ENCODE measurements around the gene MPZL2.
A peak's percentile ranks its signal among the peaks of the same experiment; 100 is the strongest.
"Not testable (repeated sequence)": the region's sequence is repeated elsewhere in the genome, so short reads cannot be mapped to it uniquely, and the experiment has no call there.

Gene MPZL2

DNA sequence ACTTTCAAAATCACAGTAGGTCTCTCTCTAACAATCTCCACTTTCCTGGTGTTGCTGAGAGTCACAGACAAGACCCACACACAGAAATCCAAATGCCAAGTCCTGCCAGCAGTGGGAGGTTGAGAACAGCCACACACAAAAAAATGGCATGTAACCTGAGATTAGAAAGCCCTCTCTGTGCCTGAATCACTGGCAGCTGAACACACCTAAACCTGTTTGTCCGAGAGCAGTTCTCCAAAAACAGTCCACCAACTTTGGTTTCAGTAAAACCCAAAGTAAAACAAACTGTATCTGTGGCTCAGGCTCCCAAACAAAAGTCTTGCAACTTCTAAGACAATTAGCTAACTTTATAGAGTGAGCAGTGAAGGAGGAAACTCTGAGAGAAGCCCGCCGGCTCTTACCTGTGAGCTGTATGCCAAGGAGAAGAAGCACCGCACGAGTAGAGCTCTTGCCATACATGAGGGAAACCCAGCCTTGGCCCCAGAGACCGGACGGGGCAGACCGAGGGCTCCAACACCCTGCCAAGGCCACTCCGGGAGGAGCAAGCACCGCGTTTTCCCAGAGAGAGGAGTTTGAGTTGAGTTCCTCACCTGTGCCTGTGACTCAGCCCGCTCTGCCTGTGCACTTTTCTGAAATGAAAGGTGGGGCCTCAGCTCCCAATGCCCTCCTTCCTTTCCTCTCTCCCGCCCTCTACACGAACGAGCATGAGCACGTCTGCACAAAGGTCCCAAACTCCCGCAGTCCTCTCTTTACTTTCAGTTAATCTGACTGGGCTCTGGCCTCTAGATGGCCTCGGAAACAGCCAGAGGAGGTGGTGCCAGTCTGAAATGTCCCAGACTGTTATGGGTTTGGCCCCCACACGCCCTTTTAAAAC, at the start of gene MPZL2:
Gene MPZL2 (minus strand): TSS at position 603 of the 874 bp plus-strand sequence. CDS start 144 bp downstream, at position 459.
- DNase-seq (ENCODE audit: low read depth in 1 of 2, low spot score in 1 of 2): no peak

DNA sequence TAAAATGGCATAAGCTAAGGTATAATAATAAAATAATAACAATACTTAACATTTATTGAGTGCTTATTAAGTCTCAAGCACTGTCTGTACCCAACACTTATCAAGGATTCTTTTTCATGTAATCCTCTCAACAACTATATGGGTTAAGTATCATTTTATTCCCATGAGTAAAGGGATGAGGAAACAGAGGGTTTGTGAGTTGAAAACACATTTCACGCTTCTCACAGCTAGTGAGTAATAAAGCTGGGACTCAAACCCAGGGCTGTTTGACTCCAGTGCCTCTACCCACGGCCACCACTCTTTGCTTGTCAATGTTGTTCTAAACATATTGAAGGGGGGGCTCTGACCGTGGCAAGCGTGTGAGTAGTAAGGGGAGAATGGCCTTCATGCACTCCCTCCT, 49.1 kb upstream of the MPZL2 start:
- DNase-seq (ENCODE audit: low read depth in 1 of 2, low spot score in 1 of 2): no peak

- DNase-seq (ENCODE audit: low read depth in 1 of 2, low spot score in 1 of 2): no peak
Measured at GRCh38 chr11:118312328-118312727, 48.2 kb upstream of the MPZL2 start.

DNA sequence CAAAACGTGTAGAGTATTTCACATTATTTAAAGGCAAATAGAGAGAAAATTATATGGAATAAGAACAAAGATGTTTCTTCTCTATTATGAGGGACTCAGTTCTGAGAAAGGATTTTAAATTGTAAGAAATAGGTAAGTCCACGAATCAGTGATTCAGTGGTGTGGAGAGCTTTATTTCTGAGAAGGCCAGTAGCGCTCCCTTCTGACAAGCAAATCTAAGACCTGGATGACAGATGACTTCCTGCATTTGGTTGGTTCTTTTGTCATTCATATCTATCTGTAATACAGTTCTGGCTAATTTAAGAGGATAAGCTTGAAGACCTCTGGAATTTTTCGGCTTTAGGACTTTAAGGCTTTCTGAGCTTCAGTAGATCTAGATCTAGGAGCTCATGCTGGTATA, 47.4 kb upstream of the MPZL2 start:
- no peak for DNase-seq (ENCODE audit: low read depth in 1 of 2, low spot score in 1 of 2)

GRCh38 chr11:118310781-118311485, 46.8 kb upstream of the MPZL2 start:
- DNase-seq (ENCODE audit: low read depth in 1 of 2, low spot score in 1 of 2): no peak

GRCh38 chr11:118310271-118310670, 46.2 kb upstream of the MPZL2 start:
- DNase-seq (ENCODE audit: low read depth in 1 of 2, low spot score in 1 of 2): no peak

DNA sequence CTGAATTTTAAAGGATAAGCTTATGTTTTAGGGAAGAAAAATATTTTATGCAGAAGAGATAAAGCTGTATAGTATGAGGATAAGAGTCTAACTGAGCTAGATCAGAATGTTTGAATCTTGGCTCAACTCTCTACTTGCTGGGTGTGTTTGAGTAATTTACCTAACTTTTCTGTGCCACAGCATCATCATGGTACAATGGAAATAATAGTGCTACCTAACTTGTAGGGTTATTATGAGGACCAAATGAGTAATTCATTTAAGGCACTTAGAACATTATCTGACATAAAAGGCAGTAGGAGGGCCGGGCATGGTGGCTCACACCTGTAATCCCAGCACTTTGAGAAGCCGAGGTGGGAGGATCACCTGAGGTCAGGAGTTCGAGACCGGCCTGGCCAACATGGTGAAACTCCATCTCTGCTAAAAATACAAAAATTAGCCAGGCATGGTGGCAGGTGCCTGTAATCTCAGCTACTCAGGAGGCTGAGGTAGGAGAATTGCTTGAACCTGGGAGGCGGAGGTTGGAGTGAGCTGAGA, 45.0 kb upstream of the MPZL2 start:
- DNase-seq (ENCODE audit: low read depth in 1 of 2, low spot score in 1 of 2): not testable (repeated sequence)

DNA sequence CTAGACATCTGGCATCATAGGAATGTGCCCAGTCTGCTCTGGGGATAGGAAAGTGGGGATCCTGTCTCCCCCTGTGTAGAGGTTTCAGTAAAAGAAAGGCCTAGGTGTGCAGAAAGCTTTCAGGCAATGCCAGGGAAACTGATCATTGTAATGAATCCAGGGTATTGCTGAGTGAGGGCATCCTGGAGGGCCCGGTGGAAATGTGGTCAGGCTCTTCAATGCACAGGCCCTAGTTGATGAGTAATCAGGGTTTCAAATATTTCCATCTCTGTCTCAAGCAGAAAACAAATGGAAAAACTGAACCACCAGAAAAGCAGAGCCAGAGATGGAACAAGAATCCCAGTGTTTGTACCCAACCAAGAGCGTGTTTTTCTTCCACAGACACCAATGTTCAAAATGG, 42.5 kb upstream of the MPZL2 start:
- DNase-seq (ENCODE audit: low read depth in 1 of 2, low spot score in 1 of 2): peak in 1 of 2 donors; percentile 56

DNA sequence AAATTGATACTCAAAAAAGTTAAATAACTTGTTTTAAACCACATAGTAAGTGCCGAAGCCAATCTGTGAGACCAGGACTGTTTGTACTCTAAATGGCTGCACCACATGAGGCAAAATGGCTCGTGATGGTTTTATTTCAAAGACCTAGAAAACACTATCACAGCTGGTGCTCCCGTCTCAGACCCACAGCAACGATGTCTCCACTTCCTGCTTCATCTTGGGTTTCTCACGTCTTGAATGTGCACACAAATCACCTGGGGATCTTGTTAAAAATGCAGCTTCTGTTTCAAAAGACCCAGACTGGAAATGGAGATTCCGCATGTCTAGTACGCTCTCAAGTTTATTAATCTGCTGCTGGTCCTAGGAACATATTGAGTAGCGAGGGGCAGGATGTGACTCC, 41.6 kb upstream of the MPZL2 start:
- no peak for DNase-seq (ENCODE audit: low read depth in 1 of 2, low spot score in 1 of 2)

DNA sequence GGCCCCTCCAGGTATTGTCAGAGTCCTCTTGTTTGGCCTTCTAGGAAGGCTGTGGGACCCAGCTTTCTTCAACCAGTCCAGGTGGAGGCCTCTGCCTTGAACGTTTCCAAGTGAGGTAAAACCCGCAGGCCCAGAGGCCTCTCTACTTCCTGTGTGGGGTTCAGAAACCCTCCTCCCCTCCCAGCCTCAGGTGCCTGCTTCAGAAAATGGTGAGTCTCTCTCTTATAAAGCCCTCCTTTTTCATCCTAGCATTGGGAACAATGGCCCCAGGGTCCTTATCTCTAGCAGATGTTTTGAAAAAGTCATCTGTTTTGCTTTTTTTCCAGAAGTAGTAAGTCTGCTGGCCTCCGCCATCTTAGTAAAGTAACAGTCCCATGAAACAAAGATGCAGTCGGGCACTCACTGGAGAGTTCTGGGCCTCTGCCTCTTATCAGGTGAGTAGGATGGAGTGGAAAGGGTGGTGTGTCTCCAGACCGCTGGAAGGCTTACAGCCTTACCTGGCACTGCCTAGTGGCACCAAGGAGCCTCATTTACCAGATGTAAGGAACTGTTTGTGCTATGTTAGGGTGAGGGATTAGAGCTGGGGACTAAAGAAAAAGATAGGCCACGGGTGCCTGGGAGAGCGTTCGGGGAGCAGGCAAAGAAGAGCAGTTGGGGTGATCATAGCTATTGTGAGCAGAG, 40.6 kb upstream of the MPZL2 start, which contains the start of gene CD3E:
Gene CD3E (plus strand): TSS at position 163 of the 681 bp plus-strand sequence. CDS start 223 bp downstream, at position 386.
- peak; percentile 46 to 66 for DNase-seq (ENCODE audit: low read depth in 1 of 2, low spot score in 1 of 2)

- no peak for DNase-seq (ENCODE audit: low read depth in 1 of 2, low spot score in 1 of 2)
Measured at GRCh38 chr11:118304227-118304567, 40.1 kb upstream of the MPZL2 start.

GRCh38 chr11:118301600-118302195, 37.6 kb upstream of the MPZL2 start:
- no peak for DNase-seq (ENCODE audit: low read depth in 1 of 2, low spot score in 1 of 2)

GRCh38 chr11:118295815-118296454, 31.8 kb upstream of the MPZL2 start:
- DNase-seq (ENCODE audit: low read depth in 1 of 2, low spot score in 1 of 2): peak in 1 of 2 donors; percentile 52

- no peak for DNase-seq (ENCODE audit: low read depth in 1 of 2, low spot score in 1 of 2)
Measured at GRCh38 chr11:118295199-118295598, 31.1 kb upstream of the MPZL2 start.

- no peak for DNase-seq (ENCODE audit: low read depth in 1 of 2, low spot score in 1 of 2)
Measured at GRCh38 chr11:118294053-118294452, 30.0 kb upstream of the MPZL2 start.

DNA sequence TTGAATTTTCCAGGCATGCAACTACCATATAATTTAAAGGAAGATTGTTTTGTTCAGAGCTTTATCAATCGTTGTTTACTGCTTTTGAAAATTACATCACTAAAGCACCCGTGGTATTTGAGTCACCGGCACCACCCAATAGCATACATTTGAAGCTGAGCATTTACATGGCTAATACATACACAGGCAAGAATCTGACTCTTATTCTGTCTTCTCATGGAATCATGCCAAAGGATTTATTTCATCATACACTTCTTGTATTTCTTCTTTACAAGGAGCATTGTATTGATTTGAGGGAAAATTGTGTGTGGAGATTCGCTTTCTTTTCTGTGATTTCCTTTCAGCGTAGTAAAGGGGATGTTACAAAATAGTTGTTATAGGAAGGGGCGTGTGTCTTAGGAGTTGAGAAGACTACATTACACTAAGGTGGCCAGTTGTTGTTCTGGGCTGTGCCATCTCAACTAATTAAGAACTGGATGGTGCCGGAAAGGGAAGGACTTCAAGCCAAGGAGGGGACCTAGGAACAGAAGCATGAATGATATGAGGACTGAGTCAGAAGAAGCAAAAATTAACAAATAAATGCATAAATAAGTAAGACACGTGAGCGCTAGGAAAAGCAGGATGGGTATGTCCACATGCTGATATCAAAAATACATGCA, 27.5 kb upstream of the MPZL2 start:
- no peak for DNase-seq (ENCODE audit: low read depth in 1 of 2, low spot score in 1 of 2)

- peak in 1 of 2 donors; percentile 51 for DNase-seq (ENCODE audit: low read depth in 1 of 2, low spot score in 1 of 2)
Measured at GRCh38 chr11:118290923-118291322, 26.8 kb upstream of the MPZL2 start.

DNA sequence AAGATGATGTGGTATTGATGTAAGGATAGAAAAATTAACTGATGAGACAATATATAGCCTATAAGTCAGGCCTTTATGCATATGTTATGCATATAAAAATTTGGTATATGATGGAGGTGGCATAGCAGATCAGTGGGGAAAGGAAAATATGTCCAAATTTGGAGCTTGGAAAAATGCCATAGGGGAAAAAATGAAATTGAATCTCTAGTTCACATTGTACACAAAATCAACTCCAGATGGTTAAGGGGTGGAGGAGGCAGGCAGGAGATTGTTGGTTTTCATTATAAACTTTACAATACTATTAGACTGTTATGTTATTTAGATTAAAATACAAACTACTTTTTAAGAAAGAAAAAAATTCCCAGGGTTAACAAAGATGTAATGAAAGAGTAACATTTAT, 25.3 kb upstream of the MPZL2 start:
- DNase-seq (ENCODE audit: low read depth in 1 of 2, low spot score in 1 of 2): no peak

DNA sequence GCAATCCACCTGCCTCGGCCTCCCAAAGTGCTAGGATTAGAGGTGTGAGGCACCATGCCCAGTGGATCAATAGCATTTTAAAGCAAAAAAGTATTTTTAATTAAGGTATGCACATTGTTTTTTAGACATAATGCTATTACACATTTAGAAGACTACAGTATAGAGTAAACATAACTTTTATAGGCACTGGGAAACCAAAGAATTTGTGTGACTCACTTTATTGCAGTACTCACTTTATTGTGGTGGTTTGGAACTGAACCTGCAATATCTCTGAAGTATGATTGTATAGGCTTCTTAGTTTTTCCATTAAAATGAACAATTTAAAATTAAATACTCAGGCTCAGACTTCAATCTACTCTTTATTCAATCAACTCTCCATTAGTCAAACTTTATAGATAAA, 22.9 kb upstream of the MPZL2 start:
- no peak for DNase-seq (ENCODE audit: low read depth in 1 of 2, low spot score in 1 of 2)

- no peak for DNase-seq (ENCODE audit: low read depth in 1 of 2, low spot score in 1 of 2)
Measured at GRCh38 chr11:118286545-118286944, 22.4 kb upstream of the MPZL2 start.
